ENCODE measurements around the gene FAM210B. TPM values are rescaled to one million over a fixed set of nuclear protein-coding genes. Genes with fewer than 3 reads are reported as not detected.

The FAM210B gene
- total and polyA plus RNA-seq, 2 of the 13 experiments (the other 11 are each of a cell fraction or from before 2014, with no cell fraction given), result 75.9 to 107 TPM

DNA sequence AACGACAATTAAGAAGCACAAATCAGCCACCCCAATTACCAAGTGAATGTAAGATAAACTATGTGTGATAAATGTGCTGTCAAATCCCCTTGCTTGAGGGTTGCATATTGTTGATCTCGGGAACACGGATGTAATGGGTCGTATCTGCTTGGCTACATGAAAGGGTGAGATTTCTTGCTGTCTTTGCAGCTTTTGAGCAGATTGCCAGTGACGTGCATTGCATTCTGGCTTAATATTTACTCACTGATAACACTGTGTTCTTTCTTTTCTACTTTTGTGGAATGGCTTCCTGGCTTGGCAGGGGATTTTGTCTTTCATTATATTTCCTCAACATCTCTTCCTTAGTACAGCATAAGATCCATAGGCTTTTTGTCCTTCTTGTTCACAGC is 10.5 kb upstream of the FAM210B start (continued):
- TF ChIP-seq ZNF180 (CRISPR knock-in tag; IDR thresholded peaks at IDR 0.05; ENCODE audit: borderline replicate concordance, low read depth) (no peak), NFIB (CRISPR knock-in tag; IDR thresholded peaks at IDR 0.05; ENCODE audit: borderline replicate concordance) (no peak), CREB1 (IDR thresholded peaks at IDR 0.05) (peak; percentile 38; the same call in 1 of the 2 replicates), CREB1 (CRISPR knock-in tag; IDR thresholded peaks at IDR 0.05) (no peak), DPF2 (CRISPR knock-in tag; IDR thresholded peaks at IDR 0.05; ENCODE audit: borderline replicate concordance, low read depth) (no peak), ZNF768 (CRISPR knock-in tag; IDR thresholded peaks at IDR 0.05) (no peak), ISL2 (CRISPR knock-in tag; IDR thresholded peaks at IDR 0.05) (no peak), PCBP2 (optimal IDR thresholded peaks at IDR 0.05; ENCODE audit: low read depth, low read length, poor library complexity, severe bottlenecking) (no peak), BCL6 (CRISPR knock-in tag; IDR thresholded peaks at IDR 0.05) (peak; percentile 88), HNRNPL (IDR thresholded peaks at IDR 0.05; ENCODE audit: low read depth, low read length) (no peak), HMG20A (CRISPR knock-in tag; IDR thresholded peaks at IDR 0.05; ENCODE audit: borderline replicate concordance) (no peak; the same call in 1 of the 2 replicates), HNRNPK (IDR thresholded peaks at IDR 0.05; ENCODE audit: low read depth, low read length, poor library complexity, severe bottlenecking) (no peak), ZNF234 (CRISPR knock-in tag; conservative IDR thresholded peaks at IDR 0.05) (no peak), TOPORS (CRISPR knock-in tag; IDR thresholded peaks at IDR 0.05) (no peak), HHEX (CRISPR knock-in tag; IDR thresholded peaks at IDR 0.05) (no peak), ZNF782 (CRISPR knock-in tag; IDR thresholded peaks at IDR 0.05; ENCODE audit: borderline replicate concordance) (no peak), MAFF (IDR thresholded peaks at IDR 0.05; ENCODE audit: low read depth, low read length) (peak; percentile 70), FOXA3 (CRISPR knock-in tag; IDR thresholded peaks at IDR 0.05) (peak; percentile 21; the same call in 1 of the 2 replicates), ZNF570 (CRISPR knock-in tag; IDR thresholded peaks at IDR 0.05; ENCODE audit: borderline replicate concordance) (no peak), ZMYM3 (CRISPR knock-in tag; IDR thresholded peaks at IDR 0.05) (no peak), ZIK1 (CRISPR knock-in tag; IDR thresholded peaks at IDR 0.05; ENCODE audit: borderline replicate concordance, low read depth) (no peak), TFDP1 (CRISPR knock-in tag; IDR thresholded peaks at IDR 0.05; ENCODE audit: borderline replicate concordance) (no peak), ZNF138 (CRISPR knock-in tag; IDR thresholded peaks at IDR 0.05; ENCODE audit: low read depth) (no peak), FOXJ3 (CRISPR knock-in tag; IDR thresholded peaks at IDR 0.05; ENCODE audit: borderline replicate concordance) (no peak), ZSCAN25 (CRISPR knock-in tag; IDR thresholded peaks at IDR 0.05) (no peak), CREB3 (CRISPR knock-in tag; IDR thresholded peaks at IDR 0.05) (no peak), PHF21A (CRISPR knock-in tag; IDR thresholded peaks at IDR 0.05) (no peak), ZSCAN20 (CRISPR knock-in tag; IDR thresholded peaks at IDR 0.05; ENCODE audit: borderline replicate concordance) (no peak), TMF1 (CRISPR knock-in tag; IDR thresholded peaks at IDR 0.05; ENCODE audit: low read depth) (no peak)
- TF ChIP-seq, protein P1, sequence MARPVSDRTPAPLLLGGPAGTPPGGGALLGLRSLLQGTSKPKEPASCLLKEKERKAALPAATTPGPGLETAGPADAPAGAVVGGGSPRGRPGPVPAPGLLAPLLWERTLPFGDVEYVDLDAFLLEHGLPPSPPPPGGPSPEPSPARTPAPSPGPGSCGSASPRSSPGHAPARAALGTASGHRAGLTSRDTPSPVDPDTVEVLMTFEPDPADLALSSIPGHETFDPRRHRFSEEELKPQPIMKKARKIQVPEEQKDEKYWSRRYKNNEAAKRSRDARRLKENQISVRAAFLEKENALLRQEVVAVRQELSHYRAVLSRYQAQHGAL (CRISPR knock-in tag; IDR thresholded peaks at IDR 0.05; ENCODE audit: not compliant biosample characterization), result no peak
- TF ChIP-seq, protein P2, sequence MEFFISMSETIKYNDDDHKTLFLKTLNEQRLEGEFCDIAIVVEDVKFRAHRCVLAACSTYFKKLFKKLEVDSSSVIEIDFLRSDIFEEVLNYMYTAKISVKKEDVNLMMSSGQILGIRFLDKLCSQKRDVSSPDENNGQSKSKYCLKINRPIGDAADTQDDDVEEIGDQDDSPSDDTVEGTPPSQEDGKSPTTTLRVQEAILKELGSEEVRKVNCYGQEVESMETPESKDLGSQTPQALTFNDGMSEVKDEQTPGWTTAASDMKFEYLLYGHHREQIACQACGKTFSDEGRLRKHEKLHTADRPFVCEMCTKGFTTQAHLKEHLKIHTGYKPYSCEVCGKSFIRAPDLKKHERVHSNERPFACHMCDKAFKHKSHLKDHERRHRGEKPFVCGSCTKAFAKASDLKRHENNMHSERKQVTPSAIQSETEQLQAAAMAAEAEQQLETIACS (CRISPR knock-in tag; IDR thresholded peaks at IDR 0.05), result no peak
